Thyroid gland (tissue), 4 donors: ENCODE data around the gene NDUFS7. TPM values are rescaled to one million over a fixed set of nuclear protein-coding genes. Genes with fewer than 3 reads are reported as not detected.
"Not testable (repeated sequence)": the region's sequence is repeated elsewhere in the genome, so short reads cannot be mapped to it uniquely, and the experiment has no call there.

Experiments used
- DNase-seq, 2 donors: peaks; one replicate each; pipeline ENCODE4 v3.0.0-alpha.2; 2019
- H3K27ac ChIP-seq, 3 donors: fragments of 200-600 bp; sonication (generic); 1 replicate in 2 of 3; 2 replicates in 1 of 3; pipeline ENCODE4 v1.5.1; 2016 to 2019; ENCODE audit warnings: mild to moderate bottlenecking in 1 of 3, moderate library complexity in 1 of 3
- H3K27me3 ChIP-seq: fragments of 200-600 bp; sonication (generic); one replicate; pipeline ENCODE4 v1.5.1; 2019
- H3K36me3 ChIP-seq, 2 donors: fragments of 200-600 bp; sonication (generic); one replicate each; pipeline ENCODE4 v1.5.1; 2016 to 2019
- H3K4me1 ChIP-seq, 2 donors: fragments of 200-600 bp; sonication (generic); one replicate each; pipeline ENCODE4 v1.5.1; 2017 to 2019
- H3K4me3 ChIP-seq, 3 donors: fragments of 200-600 bp; sonication (generic); replicated peaks in 1 of 3; 1 replicate in 2 of 3; 2 replicates in 1 of 3; pipeline ENCODE4 v1.5.1; 2016; ENCODE audit warnings: mild to moderate bottlenecking in 1 of 3
- H3K9me3 ChIP-seq: fragments of 200-600 bp; sonication (generic); one replicate; pipeline ENCODE4 v1.5.1; 2017
- CTCF ChIP-seq, 6 experiments: fragments of 200-600 bp in 3 of 6; fragments of 450-650 bp in 3 of 6; sonication (generic) in 3 of 6; IDR thresholded peaks; one replicate each; pipeline ENCODE4 v1.5.1; 2016 to 2019; ENCODE audit warnings: antibody characterized with exemption in 6 of 6, mild to moderate bottlenecking in 2 of 6, inconsistent platforms in 1 of 6, moderate library complexity in 1 of 6
- POLR2A ChIP-seq, 2 donors: fragments of 450-650 bp; IDR thresholded peaks; one replicate each; pipeline ENCODE4 v1.6.1; 2017; ENCODE audit warnings: antibody characterized with exemption in 2 of 2, mild to moderate bottlenecking in 2 of 2, moderate library complexity in 1 of 2
- WGBS, 2 donors: methylation state at CpG; one replicate each; pipeline ENCODE4 v1.1.5; 2017; 5-methylcytosine and 5-hydroxymethylcytosine counted together
- intact Hi-C: fragments of 100-400 bp; cut with DNase I; formaldehyde crosslinking; loops from one replicate; pipeline ENCODE4 v1.15.1; 2023
- total RNA-seq, 4 donors: library from RNA; depleted of rRNA; stranded (reverse); fragments of >200 nt; gene quantifications; one replicate each; pipeline ENCODE4 v1.2.3, GENCODE V29; 2016

NDUFS7 gene
- total RNA-seq, 4 donors from 2014 or later = 75.2 to 185 (median 108) TPM

- Histone ChIP-seq H3K27me3 (no peaks in the 10 kb centered on the region), H3K4me1 (peaks cover 27 to 33% of the 10 kb centered on the region in 2 donors)
- 89 to 95% methylated on average over 13 to 19 of the region's 21 CpGs for WGBS, 2 donors
These were observed 35.4 kb downstream of the NDUFS7 start for GRCh38 chr19:1418951-1419738.

GRCh38 chr19:1420085-1420484, 36.4 kb downstream of the NDUFS7 start:
- intact Hi-C loops, H3K27me3 ChIP-seq, H3K27ac ChIP-seq, H3K4me3 ChIP-seq, H3K9me3 ChIP-seq, DNase-seq: not testable (repeated sequence)
- WGBS, 2 donors = 95 to 97% methylated on average over 11 to 15 of the region's 43 CpGs
- Histone ChIP-seq H3K36me3 (peaks cover 51 to 56% of the 10 kb centered on the region in 2 donors), H3K4me1 (peaks cover 23 to 24% of the 10 kb centered on the region in 2 donors)

More at GRCh38 chr19:1418951-1419738, 35.4 kb downstream of the NDUFS7 start:
- H3K9me3 ChIP-seq = no peaks in the 10 kb centered on the region
- intact Hi-C loops = no loop called here
- no peak for TF ChIP-seq CTCF (IDR thresholded peaks at IDR 0.05)
- TF ChIP-seq POLR2A (IDR thresholded peaks at IDR 0.05) = no peak
- no peak overlapping the region for H3K27ac ChIP-seq
- H3K36me3 ChIP-seq = peaks cover 47 to 49% of the 10 kb centered on the region in 2 donors
- DNase-seq = no peak
- H3K4me3 ChIP-seq = no peak overlapping the region

DNA sequence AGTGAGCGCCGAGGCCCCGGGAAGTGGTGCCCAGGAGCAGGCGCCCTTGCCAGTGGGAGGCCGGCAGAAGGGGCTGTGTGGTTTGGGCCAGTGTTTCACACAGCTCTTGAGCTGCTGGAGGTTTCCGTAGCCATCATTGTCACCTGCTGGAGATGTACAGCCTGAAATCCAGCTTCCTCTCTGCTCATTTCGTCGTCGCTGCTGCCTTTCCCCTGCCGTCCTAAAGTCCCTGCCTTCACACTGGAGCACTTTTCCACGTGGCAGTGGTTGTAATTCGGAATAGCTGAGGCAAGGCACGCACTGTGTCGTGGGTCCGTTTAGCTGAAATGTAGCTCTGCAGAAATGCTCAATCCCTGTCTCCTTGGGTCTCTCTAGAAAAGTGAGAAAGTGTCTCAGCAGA, 36.9 kb downstream of the NDUFS7 start:
- TF ChIP-seq POLR2A (IDR thresholded peaks at IDR 0.05) = no peak
- TF ChIP-seq CTCF (IDR thresholded peaks at IDR 0.05) = no peak
- no peak overlapping the region for H3K27ac ChIP-seq
- no peak overlapping the region for H3K4me3 ChIP-seq
- DNase-seq = no peak
- intact Hi-C loops = no loop called here
- peaks cover 56 to 58% of the 10 kb centered on the region in 2 donors for H3K36me3 ChIP-seq
- WGBS, 2 donors = 88 to 94% methylated on average over 13 to 15 of the region's 15 CpGs
- peaks cover 19 to 21% of the 10 kb centered on the region in 2 donors for H3K4me1 ChIP-seq
- no peaks in the 10 kb centered on the region for H3K9me3 ChIP-seq
- no peaks in the 10 kb centered on the region for H3K27me3 ChIP-seq

DNA sequence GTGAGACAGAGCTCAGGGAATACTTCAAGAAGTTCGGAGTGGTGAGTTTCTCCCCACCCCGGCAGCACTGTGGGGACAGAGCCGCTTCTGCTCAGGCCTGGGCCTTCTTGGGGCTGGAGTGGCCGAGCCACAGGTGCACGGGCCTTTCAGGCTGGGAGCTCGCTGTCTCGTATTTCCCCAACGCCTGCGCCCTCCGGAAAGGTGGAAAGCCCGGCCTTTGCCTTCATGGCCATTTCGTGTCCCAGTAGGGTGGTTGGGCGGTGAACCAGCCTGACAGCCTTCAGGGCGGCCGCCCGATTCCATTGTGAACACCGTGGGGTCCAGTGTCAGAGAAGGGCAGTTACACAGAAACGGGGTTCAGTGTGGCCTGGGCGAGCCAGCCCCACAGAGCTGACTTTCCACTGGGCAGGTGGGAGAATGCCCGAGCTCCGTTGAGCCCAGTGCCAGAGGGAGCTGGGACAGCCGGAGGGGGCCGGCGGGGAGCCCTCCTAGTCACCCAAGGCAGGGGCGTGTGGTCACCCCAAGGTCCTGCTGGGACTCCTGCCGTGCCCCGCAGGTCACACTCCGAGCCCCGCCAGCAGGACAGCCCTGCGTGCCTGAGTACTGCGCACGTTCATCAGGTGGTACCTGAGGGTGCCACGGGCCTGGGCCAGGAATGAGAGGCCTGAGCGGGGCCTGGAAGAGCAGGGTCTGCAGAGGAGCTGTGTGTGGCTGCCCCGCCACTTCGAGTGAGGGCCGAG, 37.7 kb downstream of the NDUFS7 start:
- peaks cover 58% of the 10 kb centered on the region in 2 donors for H3K36me3 ChIP-seq
- 94% methylated on average over 21 to 29 of the region's 37 CpGs for WGBS, 2 donors
- no peak for DNase-seq
- H3K4me3 ChIP-seq = no peak overlapping the region
- no peaks in the 10 kb centered on the region for H3K9me3 ChIP-seq
- no peak for TF ChIP-seq CTCF (IDR thresholded peaks at IDR 0.05)
- TF ChIP-seq POLR2A (IDR thresholded peaks at IDR 0.05) = no peak
- intact Hi-C loops = no loop called here
- peaks cover 11 to 13% of the 10 kb centered on the region in 2 donors for H3K4me1 ChIP-seq
- H3K27ac ChIP-seq = no peak overlapping the region
- H3K27me3 ChIP-seq = no peaks in the 10 kb centered on the region

DNA sequence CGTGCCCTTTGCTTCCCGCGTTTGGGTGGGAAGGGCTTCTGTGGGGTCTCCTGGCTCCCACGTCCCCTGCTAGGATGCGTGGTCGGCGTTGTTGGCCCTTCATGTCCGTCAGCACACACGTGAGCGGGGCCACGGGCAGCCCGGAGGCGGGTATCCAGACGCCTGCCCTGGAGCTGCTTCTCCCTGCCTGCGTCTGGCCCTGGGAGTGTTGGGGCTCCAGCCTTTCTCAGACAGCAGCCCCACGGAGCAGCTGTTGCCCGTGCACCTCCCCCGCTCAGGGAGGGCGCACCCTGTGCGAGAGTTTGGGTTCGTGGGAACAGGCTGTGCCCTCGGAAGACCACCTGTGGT, 38.2 kb downstream of the NDUFS7 start:
- no peak for TF ChIP-seq CTCF (IDR thresholded peaks at IDR 0.05)
- no peak for TF ChIP-seq POLR2A (IDR thresholded peaks at IDR 0.05)
- intact Hi-C loops = no loop called here
- no peak for DNase-seq
- H3K27me3 ChIP-seq = no peaks in the 10 kb centered on the region
- no peak overlapping the region for H3K4me3 ChIP-seq
- H3K36me3 ChIP-seq = peaks cover 58% of the 10 kb centered on the region in 2 donors
- 90 to 91% methylated on average over 11 to 17 of the region's 22 CpGs for WGBS, 2 donors
- no peaks in the 10 kb centered on the region for H3K9me3 ChIP-seq
- no peak overlapping the region for H3K27ac ChIP-seq
- H3K4me1 ChIP-seq = peaks cover 5 to 7% of the 10 kb centered on the region in 2 donors
